ENCODE data around the gene TMEM233.

- TF ChIP-seq CTCF (IDR thresholded peaks at IDR 0.05; ENCODE audit: borderline replicate concordance, extremely low read depth, low read length, poor library complexity, severe bottlenecking) (no peak), EZH2 (IDR thresholded peaks at IDR 0.05; ENCODE audit: borderline replicate concordance, low read depth, low read length, severe bottlenecking) (no peak)
Observed at GRCh38 chr12:119652665-119653064, 59.1 kb downstream of the TMEM233 start.

Measured in DND-41 (cell line).